HEK293T (cell line): ENCODE data around the gene FCSK.
A peak's percentile ranks its signal among the peaks of the same experiment; 100 is the strongest.

Experiments
- CTCF ChIA-PET: fragments of 350-600 bp; formaldehyde crosslinking; extraction: SDS; loops from one replicate; lab custom pipeline; 2021; ENCODE audit warnings: antibody characterized with exemption, inconsistent platforms; lab: Yijun Ruan, JAX
- POLR2A ChIA-PET: fragments of 350-600 bp; formaldehyde crosslinking; extraction: SDS; loops from one replicate; lab custom pipeline; 2020; ENCODE audit warnings: antibody characterized with exemption, inconsistent platforms; lab: Yijun Ruan, JAX
- DNase-seq: peaks from one replicate; pipeline ENCODE4 v3.0.0; 2012; ENCODE audit warnings: mixed read lengths; ENCODE audit errors: extremely low spot score
- ARNT ChIP-seq: fragments of 450-650 bp; IDR thresholded peaks from 2 replicates; pipeline ENCODE4 v1.6.1; 2017; ENCODE audit warnings: mild to moderate bottlenecking
- BHLHE40 ChIP-seq: fragments of 450-650 bp; IDR thresholded peaks from 2 replicates; pipeline ENCODE4 v1.6.1; 2016; ENCODE audit warnings: mild to moderate bottlenecking, moderate library complexity, borderline replicate concordance
- CTBP1 ChIP-seq: fragments of 450-650 bp; IDR thresholded peaks from 2 replicates; pipeline ENCODE4 v1.6.1; 2016; ENCODE audit warnings: borderline replicate concordance
- ELF4 ChIP-seq: fragments of 450-650 bp; IDR thresholded peaks from 2 replicates; pipeline ENCODE4 v1.6.1; 2017; ENCODE audit warnings: antibody characterized with exemption
- FOXA1 ChIP-seq: fragments of 450-650 bp; IDR thresholded peaks from 2 replicates; pipeline ENCODE4 v1.6.1; 2016; ENCODE audit warnings: mild to moderate bottlenecking
- FOXK2 ChIP-seq: fragments of 450-650 bp; IDR thresholded peaks from 2 replicates; pipeline ENCODE4 v1.6.1; 2016; ENCODE audit warnings: mild to moderate bottlenecking
- FOXM1 ChIP-seq: fragments of 450-650 bp; IDR thresholded peaks from 2 replicates; pipeline ENCODE4 v1.6.1; 2017; ENCODE audit warnings: mild to moderate bottlenecking, borderline replicate concordance
- HDGF ChIP-seq: fragments of 450-650 bp; IDR thresholded peaks from 2 replicates; pipeline ENCODE4 v1.6.1; 2017; ENCODE audit warnings: antibody characterized with exemption, borderline replicate concordance
- L3MBTL2 ChIP-seq: fragments of 450-650 bp; conservative IDR thresholded peaks from 2 replicates; pipeline ENCODE4 v1.6.1; 2016; ENCODE audit warnings: mild to moderate bottlenecking
- LEF1 ChIP-seq: fragments of 450-650 bp; IDR thresholded peaks from 2 replicates; pipeline ENCODE4 v1.6.1; 2017; ENCODE audit warnings: mild to moderate bottlenecking, borderline replicate concordance
- NFRKB ChIP-seq: fragments of 450-650 bp; IDR thresholded peaks from 2 replicates; pipeline ENCODE4 v1.6.1; 2016; ENCODE audit warnings: mild to moderate bottlenecking, moderate library complexity
- SP1 ChIP-seq: fragments of 450-650 bp; IDR thresholded peaks from 2 replicates; pipeline ENCODE4 v1.6.1; 2017
- SUZ12 ChIP-seq: fragments of 450-650 bp; IDR thresholded peaks from 2 replicates; pipeline ENCODE4 v1.6.1; 2016; ENCODE audit warnings: mild to moderate bottlenecking
- TARDBP ChIP-seq: fragments of 450-650 bp; IDR thresholded peaks from 2 replicates; pipeline ENCODE4 v1.6.1; 2016
- ZNF384 ChIP-seq: fragments of 450-650 bp; IDR thresholded peaks from 2 replicates; pipeline ENCODE4 v1.6.1; 2016
- TF ChIP-seq, protein P1 (sequence below): fragments of 450-650 bp; IDR thresholded peaks from 2 replicates; pipeline ENCODE4 v1.6.1; 2016

FCSK gene

GRCh38 chr16:70434484-70435260 lies 19.7 kb upstream of the FCSK start:
- POLR2A ChIA-PET: no interaction called here
- CTCF ChIA-PET: interaction anchor here (1.0 kb wide), 1 partner anchor 40 kb away, joined by 3 read pairs; no protein-coding TSS in a partner anchor
- no peak for DNase-seq
- TF ChIP-seq, protein P1, sequence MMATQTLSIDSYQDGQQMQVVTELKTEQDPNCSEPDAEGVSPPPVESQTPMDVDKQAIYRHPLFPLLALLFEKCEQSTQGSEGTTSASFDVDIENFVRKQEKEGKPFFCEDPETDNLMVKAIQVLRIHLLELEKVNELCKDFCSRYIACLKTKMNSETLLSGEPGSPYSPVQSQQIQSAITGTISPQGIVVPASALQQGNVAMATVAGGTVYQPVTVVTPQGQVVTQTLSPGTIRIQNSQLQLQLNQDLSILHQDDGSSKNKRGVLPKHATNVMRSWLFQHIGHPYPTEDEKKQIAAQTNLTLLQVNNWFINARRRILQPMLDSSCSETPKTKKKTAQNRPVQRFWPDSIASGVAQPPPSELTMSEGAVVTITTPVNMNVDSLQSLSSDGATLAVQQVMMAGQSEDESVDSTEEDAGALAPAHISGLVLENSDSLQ: no peak
- TF ChIP-seq ELF4 (no peak), BHLHE40 (no peak), LEF1 (no peak), NFRKB (no peak), HDGF (no peak), TARDBP (no peak), SP1 (no peak), CTBP1 (no peak), FOXM1 (no peak), SUZ12 (no peak), ARNT (no peak), FOXK2 (no peak), L3MBTL2 (no peak), FOXA1 (no peak), ZNF384 (no peak)

DNA sequence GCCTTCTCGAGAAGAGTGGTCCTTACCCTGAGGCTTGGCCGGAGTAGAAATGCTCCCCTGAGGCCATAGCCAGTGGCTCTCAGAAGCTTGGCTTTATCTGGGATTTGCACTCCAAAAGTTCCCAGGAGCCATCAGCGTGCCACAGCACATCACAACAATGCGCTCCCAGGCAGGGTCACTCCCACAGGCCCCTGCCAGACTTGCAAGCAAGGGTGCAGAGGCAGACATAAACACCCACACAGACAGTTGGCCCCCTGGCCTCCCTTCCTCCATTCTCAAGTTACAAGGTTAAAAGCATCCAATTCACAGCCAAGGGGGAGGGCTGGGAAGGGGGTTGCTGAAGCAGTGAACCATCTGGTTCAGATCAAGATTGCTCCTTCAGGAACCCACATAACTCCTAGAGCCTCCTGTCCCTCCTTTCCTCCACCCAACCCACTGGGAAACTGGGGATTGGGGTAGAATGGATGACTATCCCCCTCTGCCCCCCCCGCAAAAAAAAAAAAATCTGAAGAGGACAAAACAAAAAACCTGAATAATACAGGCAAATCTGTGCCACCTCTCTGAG lies 17.3 kb upstream of the FCSK start:
- DNase-seq: peak; percentile 58
- ChIA-PET CTCF (interaction anchor here (1.8 kb wide), 1 partner anchor 17 kb away, joined by 7 read pairs; the partner anchor contains the start of gene FCSK), POLR2A (interaction anchor here (1.3 to 3.5 kb wide), 5 partner anchors 9 to 57 kb away, joined by 3 to 27 read pairs (median 6); partner anchors contain the start of gene FCSK)
- TF ChIP-seq FOXM1 (0 out of 2 replicates have a peak, but pooled peaks have one; percentile 63), L3MBTL2 (no peak), FOXK2 (no peak), ZNF384 (no peak), CTBP1 (no peak), TARDBP (no peak), FOXA1 (no peak)

DNA sequence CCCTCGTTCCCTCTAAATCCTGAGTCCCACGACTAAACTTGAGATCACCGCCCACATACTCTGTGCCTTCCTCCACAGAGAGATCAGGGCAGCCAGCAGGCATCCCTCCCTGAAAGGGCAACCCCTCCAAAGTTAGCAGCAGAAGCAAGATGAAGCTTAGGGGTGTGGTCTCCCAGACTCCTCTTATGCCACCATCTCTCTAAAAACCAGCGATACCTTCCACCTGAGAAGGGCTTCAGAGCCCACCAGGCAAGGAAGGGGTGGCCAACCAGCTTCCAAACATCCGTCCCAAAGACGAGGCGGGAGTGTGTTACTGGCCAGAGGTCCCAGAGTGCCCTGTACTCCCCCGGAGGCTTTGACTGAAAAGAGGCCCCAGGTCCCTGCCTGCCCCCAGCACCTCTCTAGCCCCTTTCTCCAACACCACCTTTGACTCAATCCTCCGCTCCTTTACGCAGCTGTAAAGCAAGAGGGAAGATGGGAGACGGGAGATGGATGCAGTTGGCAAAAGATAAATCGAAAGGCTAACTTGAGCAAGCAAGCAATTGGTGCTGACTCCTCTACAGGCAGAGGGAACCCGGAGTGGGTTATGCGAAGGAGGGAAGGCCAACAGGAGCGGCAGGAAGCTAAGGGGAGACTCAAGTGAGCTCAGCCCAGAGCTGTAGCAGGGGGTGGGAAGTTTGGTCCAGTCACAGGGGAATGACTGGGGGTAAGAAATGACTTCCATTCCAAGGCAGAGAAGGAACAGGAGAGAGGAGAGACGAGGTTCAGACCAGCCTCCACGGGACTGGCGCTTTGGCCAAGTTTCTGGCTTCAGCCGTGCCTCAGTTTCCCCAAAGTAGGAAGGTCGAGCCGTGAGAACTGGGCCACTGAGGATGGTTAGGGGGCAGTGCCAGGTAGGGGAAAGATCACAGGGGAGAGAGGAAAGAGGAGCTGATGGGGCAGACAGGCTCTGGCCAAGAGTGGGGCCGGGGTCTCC lies 16.5 kb upstream of the FCSK start:
- TF ChIP-seq ARNT (no peak), TARDBP (no peak), L3MBTL2 (no peak), FOXA1 (no peak), FOXK2 (no peak), SUZ12 (no peak)
- POLR2A ChIA-PET: interaction anchor here (1.0 to 3.5 kb wide), 7 partner anchors 10 to 85 kb away, joined by 3 to 27 read pairs (median 5); partner anchors contain the start of genes COG4, FCSK and SF3B3
- no peak for DNase-seq
- CTCF ChIA-PET: interaction anchor here (1.8 kb wide), 1 partner anchor 16 kb away, joined by 7 read pairs; the partner anchor contains the start of gene FCSK

GRCh38 chr16:70438585-70438968 lies 15.8 kb upstream of the FCSK start:
- ChIA-PET POLR2A (interaction anchor here (1.0 to 3.5 kb wide), 8 partner anchors 11 to 85 kb away, joined by 3 to 27 read pairs (median 6); partner anchors contain the start of genes COG4, FCSK and SF3B3), CTCF (interaction anchor here (1.8 kb wide), 1 partner anchor 15 kb away, joined by 7 read pairs; the partner anchor contains the start of gene FCSK)
- TF ChIP-seq FOXM1: no peak
- no peak for TF ChIP-seq FOXK2
- TF ChIP-seq SP1: no peak
- TF ChIP-seq ZNF384: no peak
- TF ChIP-seq FOXA1: no peak
- TF ChIP-seq TARDBP: no peak
- no peak for TF ChIP-seq CTBP1
- no peak for TF ChIP-seq HDGF
- TF ChIP-seq, protein P1: no peak
- no peak for TF ChIP-seq BHLHE40
- TF ChIP-seq L3MBTL2: no peak
- no peak for TF ChIP-seq ARNT
- no peak for TF ChIP-seq NFRKB
- DNase-seq: no peak

DNA sequence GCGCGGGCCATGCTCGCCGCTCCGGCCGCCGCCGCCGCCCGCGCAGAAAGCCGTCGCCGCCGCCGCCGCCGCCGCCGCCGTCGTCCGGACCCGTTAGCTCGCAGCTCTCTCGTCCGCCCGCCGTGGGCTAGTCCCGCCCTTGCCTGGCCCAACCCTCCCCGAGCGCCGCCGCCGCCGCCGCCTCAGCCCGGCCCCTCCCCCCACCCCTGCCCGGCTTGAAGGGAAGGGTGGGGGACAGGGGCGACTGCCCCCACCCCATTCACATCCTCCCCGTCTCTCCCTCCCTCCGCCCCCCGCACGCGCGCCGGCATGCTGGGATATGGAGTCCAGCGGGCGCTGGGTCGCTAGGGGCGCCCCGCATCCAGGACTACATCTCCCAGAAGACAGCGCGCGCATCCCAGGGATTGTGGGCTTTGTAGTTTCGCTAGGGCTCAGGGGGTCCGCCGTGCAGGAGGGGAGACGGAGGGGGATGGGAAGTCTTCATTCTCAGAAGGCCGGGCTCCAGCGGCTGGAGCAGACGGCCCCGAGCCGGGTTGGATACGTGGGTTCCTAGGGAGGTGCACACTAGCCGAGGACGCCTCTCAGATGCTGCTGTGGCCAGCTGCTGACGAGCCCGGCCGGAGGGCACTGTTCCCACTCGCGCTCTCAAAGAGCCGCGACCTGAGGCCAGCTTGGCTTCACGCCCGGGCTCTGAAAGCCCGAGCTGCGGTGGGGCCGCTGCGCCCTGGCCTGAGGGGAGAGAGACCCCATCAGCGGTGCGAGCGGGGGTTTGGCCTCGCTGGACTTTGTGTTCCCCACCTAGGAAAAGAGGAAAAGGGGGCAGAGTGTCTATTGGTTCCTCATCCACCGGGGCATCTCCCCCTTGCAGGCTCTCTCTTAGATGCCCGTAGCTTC lies 15.2 kb upstream of the FCSK start, which contains the start of gene ST3GAL2:
Gene ST3GAL2 (minus strand): TSS at position 132 of the 894 bp plus-strand sequence. CDS start 40,570 bp downstream, outside the sequence.
- TF ChIP-seq SUZ12: peak; percentile 99
- peak; percentile 88 for TF ChIP-seq L3MBTL2
- TF ChIP-seq FOXM1: peak; percentile 89
- peak; percentile 66 for TF ChIP-seq ELF4
- TF ChIP-seq TARDBP: no peak
- no peak for TF ChIP-seq BHLHE40
- CTCF ChIA-PET: interaction anchor here (1.8 kb wide), 1 partner anchor 15 kb away, joined by 7 read pairs; the partner anchor contains the start of gene FCSK
- POLR2A ChIA-PET: interaction anchor here (0.9 to 3.5 kb wide), 8 partner anchors 11 to 84 kb away, joined by 3 to 27 read pairs (median 6); partner anchors contain the start of genes COG4, FCSK and SF3B3
- DNase-seq: peak; percentile 93
